Chondrocyte (in vitro differentiated cells): ENCODE results near the gene SNX30. TPM values are rescaled to one million over a fixed set of nuclear protein-coding genes. Genes with fewer than 3 reads are reported as not detected.

ENCODE experiments used
- DNase-seq: peaks from one replicate; pipeline ENCODE4 v3.0.0; 2021; ENCODE audit warnings: mixed read lengths, low spot score
- H3K27ac Mint-ChIP-seq: one replicate; pipeline ENCODE4 v1.8.0; 2021; ENCODE audit warnings: mild to moderate bottlenecking, moderate library complexity, mixed read lengths; ENCODE audit not compliant: unreplicated experiment
- H3K27me3 Mint-ChIP-seq: 2 replicates; pipeline ENCODE4 v1.8.0; 2021; ENCODE audit warnings: low read depth, mixed read lengths
- H3K36me3 Mint-ChIP-seq: 2 replicates; pipeline ENCODE4 v1.8.0; 2021; ENCODE audit warnings: low read depth, mixed read lengths
- H3K4me1 Mint-ChIP-seq: 2 replicates; pipeline ENCODE4 v1.8.0; 2021; ENCODE audit warnings: low read depth, mild to moderate bottlenecking, mixed read lengths
- H3K4me3 Mint-ChIP-seq: one replicate; pipeline ENCODE4 v1.8.0; 2021; ENCODE audit warnings: mild to moderate bottlenecking, moderate library complexity, mixed read lengths; ENCODE audit not compliant: unreplicated experiment
- H3K9me3 Mint-ChIP-seq: 2 replicates; pipeline ENCODE4 v1.8.0; 2021; ENCODE audit warnings: low read depth, mixed read lengths
- CTCF ChIP-seq: fragments of 200-600 bp; sonication (generic); IDR thresholded peaks from 2 replicates; pipeline ENCODE4 v1.5.0; 2021; ENCODE audit warnings: antibody characterized with exemption, mild to moderate bottlenecking, moderate library complexity
- total RNA-seq: library from RNA; stranded (reverse); gene quantifications from 3 replicates; pipeline ENCODE4 v1.2.1, GENCODE V29; 2021

The SNX30 gene
- total RNA-seq, 1 donor from 2014 or later: 19.9 TPM

- Mint-ChIP-seq H3K27me3 (no peaks in the 10 kb centered on the region), H3K36me3 (peaks cover 20% of the 10 kb centered on the region), H3K4me3 (no peak overlapping the region), H3K4me1 (peaks cover 4% of the 10 kb centered on the region), H3K9me3 (no peaks in the 10 kb centered on the region), H3K27ac (no peak overlapping the region)
- DNase-seq: no peak
- no peak for TF ChIP-seq CTCF
These were observed 116.2 kb downstream of the SNX30 start for GRCh38 chr9:112866662-112867274.

- H3K27ac Mint-ChIP-seq: no peak overlapping the region
- no peaks in the 10 kb centered on the region for H3K9me3 Mint-ChIP-seq
- no peak for DNase-seq
- no peak for TF ChIP-seq CTCF
- no peaks in the 10 kb centered on the region for H3K4me1 Mint-ChIP-seq
- no peaks in the 10 kb centered on the region for H3K27me3 Mint-ChIP-seq
- H3K36me3 Mint-ChIP-seq: peaks cover 22% of the 10 kb centered on the region
- H3K4me3 Mint-ChIP-seq: no peak overlapping the region
These were observed 116.9 kb downstream of the SNX30 start for GRCh38 chr9:112867275-112867991.

GRCh38 chr9:112868461-112868860 is 117.9 kb downstream of the SNX30 start:
- DNase-seq: no peak
- H3K4me1 Mint-ChIP-seq: no peaks in the 10 kb centered on the region
- peaks cover 22% of the 10 kb centered on the region for H3K36me3 Mint-ChIP-seq
- no peak for TF ChIP-seq CTCF
- H3K9me3 Mint-ChIP-seq: no peaks in the 10 kb centered on the region
- H3K27ac Mint-ChIP-seq: no peak overlapping the region
- H3K4me3 Mint-ChIP-seq: no peak overlapping the region
- H3K27me3 Mint-ChIP-seq: no peaks in the 10 kb centered on the region

- H3K4me3 Mint-ChIP-seq: no peak overlapping the region
- TF ChIP-seq CTCF: no peak
- no peak overlapping the region for H3K27ac Mint-ChIP-seq
These were observed 118.5 kb downstream of the SNX30 start for GRCh38 chr9:112869041-112869529.

GRCh38 chr9:112869917-112870316 is 119.4 kb downstream of the SNX30 start:
- no peak for TF ChIP-seq CTCF
- Mint-ChIP-seq H3K27me3 (no peaks in the 10 kb centered on the region), H3K27ac (no peak overlapping the region), H3K36me3 (peaks cover 19% of the 10 kb centered on the region), H3K4me3 (no peak overlapping the region), H3K9me3 (no peaks in the 10 kb centered on the region), H3K4me1 (no peaks in the 10 kb centered on the region)
- no peak for DNase-seq

More at GRCh38 chr9:112869041-112869529, 118.5 kb downstream of the SNX30 start:
- Mint-ChIP-seq H3K4me1 (no peaks in the 10 kb centered on the region), H3K36me3 (peaks cover 20% of the 10 kb centered on the region), H3K27me3 (no peaks in the 10 kb centered on the region), H3K9me3 (no peaks in the 10 kb centered on the region)
- no peak for DNase-seq
